Loucy (cell line): ENCODE measurements around the gene CDC42EP2.

Experiments
- H2AFZ ChIP-seq: fragments of 200-600 bp; sonication (generic); 2 replicates; pipeline ENCODE4 v1.6.0; 2016; ENCODE audit warnings: antibody characterized with exemption, mild to moderate bottlenecking, low read length, moderate library complexity
- H3F3A ChIP-seq: fragments of 200-600 bp; 2 replicates; pipeline ENCODE4 v1.6.0; 2016; ENCODE audit warnings: antibody characterized with exemption, low read depth, mild to moderate bottlenecking
- H3K27me3 ChIP-seq: fragments of 200-600 bp; sonication (generic); 2 replicates; pipeline ENCODE4 v1.6.1; 2014; ENCODE audit warnings: low read length, mild to moderate bottlenecking; ENCODE audit not compliant: insufficient read depth, poor library complexity, severe bottlenecking
- H3K36me3 ChIP-seq: fragments of 200-600 bp; sonication (generic); 2 replicates; pipeline ENCODE4 v1.6.1; 2016; ENCODE audit warnings: low read length; ENCODE audit not compliant: insufficient read depth
- H3K4me1 ChIP-seq: fragments of 200-600 bp; sonication (generic); 2 replicates; pipeline ENCODE4 v1.5.1; 2014; ENCODE audit warnings: low read length, mild to moderate bottlenecking; ENCODE audit not compliant: insufficient read depth, poor library complexity, severe bottlenecking
- H3K4me2 ChIP-seq: fragments of 200-600 bp; sonication (generic); 2 replicates; pipeline ENCODE4 v1.6.0; 2014; ENCODE audit warnings: antibody characterized with exemption, low read length, low read depth, mild to moderate bottlenecking; ENCODE audit not compliant: poor library complexity, severe bottlenecking
- H3K4me3 ChIP-seq: fragments of 200-600 bp; sonication (generic); 2 replicates; pipeline ENCODE4 v1.5.1; 2014; ENCODE audit warnings: low read length, mild to moderate bottlenecking, mixed read lengths; ENCODE audit not compliant: poor library complexity, severe bottlenecking
- H3K79me2 ChIP-seq: fragments of 200-600 bp; sonication (generic); 2 replicates; pipeline ENCODE4 v1.6.1; 2014; ENCODE audit warnings: low read length; ENCODE audit not compliant: insufficient read depth
- H3K9ac ChIP-seq: fragments of 200-600 bp; sonication (generic); 2 replicates; pipeline ENCODE4 v1.6.0; 2014; ENCODE audit warnings: mild to moderate bottlenecking, low read depth, low read length, moderate library complexity; ENCODE audit not compliant: poor library complexity, severe bottlenecking
- H3K9me2 ChIP-seq: fragments of 200-600 bp; sonication (generic); replicated peaks from 2 replicates; pipeline ENCODE4 v1.6.1; 2016; ENCODE audit warnings: low read depth, low read length, mixed read lengths
- H3K9me3 ChIP-seq: fragments of 200-600 bp; sonication (generic); 2 replicates; pipeline ENCODE4 v1.6.1; 2014; ENCODE audit warnings: mild to moderate bottlenecking, antibody characterized with exemption, low read length, low read depth; ENCODE audit not compliant: insufficient read depth
- H4K20me1 ChIP-seq: fragments of 200-600 bp; sonication (generic); 2 replicates; pipeline ENCODE4 v1.6.0; 2014; ENCODE audit warnings: antibody characterized with exemption, low read length, mild to moderate bottlenecking; ENCODE audit not compliant: insufficient read depth, poor library complexity, severe bottlenecking
- CTCF ChIP-seq: fragments of 200-600 bp; sonication (generic); conservative IDR thresholded peaks from 2 replicates; pipeline ENCODE4 v1.5.1; 2014; ENCODE audit warnings: mild to moderate bottlenecking, antibody characterized with exemption, low read length
- EZH2phosphoT487 ChIP-seq: fragments of 200-600 bp; IDR thresholded peaks from 2 replicates; pipeline ENCODE4 v1.6.1; 2018; ENCODE audit warnings: antibody characterized with exemption, mild to moderate bottlenecking, moderate library complexity, borderline replicate concordance

CDC42EP2 gene

GRCh38 chr11:65340226-65340625 lies 25.6 kb downstream of the CDC42EP2 start:
- peaks cover 49% of the 10 kb centered on the region; the same call in 1 of the 2 replicates for H3K36me3 ChIP-seq

GRCh38 chr11:65341856-65342255 lies 27.2 kb downstream of the CDC42EP2 start:
- Histone ChIP-seq H3K9ac (no peak overlapping the region), H3K4me1 (peaks cover 17% of the 10 kb centered on the region), H3K9me3 (no peaks in the 10 kb centered on the region), H3K36me3 (peaks cover 65% of the 10 kb centered on the region; the same call in 1 of the 2 replicates), H3K27me3 (no peaks in the 10 kb centered on the region), H2AFZ (no peak overlapping the region), H3K9me2 (no peaks in the 10 kb centered on the region), H3F3A (no peaks in the 10 kb centered on the region), H4K20me1 (peaks cover 28% of the 10 kb centered on the region), H3K4me2 (no peak overlapping the region), H3K79me2 (peaks cover 41% of the 10 kb centered on the region), H3K4me3 (no peak overlapping the region)
- TF ChIP-seq EZH2phosphoT487 = no peak
- no peak for TF ChIP-seq CTCF

More at GRCh38 chr11:65340226-65340625, 25.6 kb downstream of the CDC42EP2 start:
- Histone ChIP-seq H3K4me2 (no peak overlapping the region), H3K27me3 (no peaks in the 10 kb centered on the region), H3K9me2 (no peaks in the 10 kb centered on the region), H3K4me3 (no peak overlapping the region), H3K79me2 (peaks cover 57% of the 10 kb centered on the region), H3K9ac (no peak overlapping the region), H3K9me3 (no peaks in the 10 kb centered on the region), H3K4me1 (peaks cover 22% of the 10 kb centered on the region), H2AFZ (no peak overlapping the region), H3F3A (no peaks in the 10 kb centered on the region), H4K20me1 (peaks cover 32% of the 10 kb centered on the region)
- TF ChIP-seq CTCF (no peak), EZH2phosphoT487 (no peak)

- Histone ChIP-seq H3K27me3 (no peaks in the 10 kb centered on the region), H3K36me3 (peaks cover 42% of the 10 kb centered on the region; the same call in 1 of the 2 replicates), H2AFZ (no peak overlapping the region), H3K4me2 (no peak overlapping the region), H3K9me3 (no peaks in the 10 kb centered on the region), H3F3A (no peaks in the 10 kb centered on the region; the same call in 1 of the 2 replicates), H3K9me2 (no peaks in the 10 kb centered on the region), H3K4me1 (peaks cover 3% of the 10 kb centered on the region), H3K9ac (no peak overlapping the region), H3K79me2 (no peaks in the 10 kb centered on the region), H4K20me1 (no peaks in the 10 kb centered on the region), H3K4me3 (no peak overlapping the region)
- TF ChIP-seq EZH2phosphoT487 (no peak), CTCF (no peak)
Measured at GRCh38 chr11:65351511-65351910, 36.8 kb downstream of the CDC42EP2 start.
